H1 (cell line): ENCODE measurements around the gene TRIM38. TPM values are rescaled to one million over a fixed set of nuclear protein-coding genes. Genes with fewer than 3 reads are reported as not detected.

Experiments
- ATF2 ChIP-seq: IDR thresholded peaks from 2 replicates; pipeline ENCODE4 v1.6.1; 2012; ENCODE audit warnings: low read length, inconsistent platforms
- BACH1 ChIP-seq: IDR thresholded peaks from 2 replicates; pipeline ENCODE4 v1.6.1; 2012; ENCODE audit warnings: low read length, improper control_type of control experiment
- CBX5 ChIP-seq: fragments of 300-800, 300-1000 bp; sonication (generic); IDR thresholded peaks from 2 replicates; pipeline ENCODE4 v1.7.1; 2016; ENCODE audit warnings: antibody characterized with exemption, low read length, low read depth
- CEBPB ChIP-seq: IDR thresholded peaks from 2 replicates; pipeline ENCODE4 v1.6.1; 2012; ENCODE audit warnings: low read depth, low read length
- CHD1 ChIP-seq: IDR thresholded peaks from 2 replicates; pipeline ENCODE4 v1.6.1; 2012; ENCODE audit warnings: low read depth, low read length, improper control_type of control experiment
- CREB1 ChIP-seq: IDR thresholded peaks from 2 replicates; pipeline ENCODE4 v1.6.1; 2012; ENCODE audit warnings: inconsistent platforms
- EP300 ChIP-seq, 2 experiments: IDR thresholded peaks; 1 replicate in 1 of 2; 2 replicates in 1 of 2; pipeline ENCODE4 v1.6.1; 2011 to 2012; ENCODE audit warnings: low read depth in 2 of 2, low read length in 2 of 2, mild to moderate bottlenecking in 2 of 2, borderline replicate concordance in 1 of 2, inconsistent platforms in 1 of 2, moderate library complexity in 1 of 2
- FOSL1 ChIP-seq: IDR thresholded peaks from 2 replicates; pipeline ENCODE4 v1.6.1; 2011; ENCODE audit warnings: mild to moderate bottlenecking, low read depth, low read length, moderate library complexity; ENCODE audit not compliant: insufficient read depth
- HDAC2 ChIP-seq, 2 experiments: fragments of 300-600 bp in 1 of 2; sonication (generic) in 1 of 2; IDR thresholded peaks; 2 replicates each; pipeline ENCODE4 v1.6.1; 2011 to 2012; ENCODE audit warnings: low read depth in 2 of 2, low read length in 2 of 2, mild to moderate bottlenecking in 2 of 2, moderate library complexity in 2 of 2, borderline replicate concordance in 1 of 2, inconsistent platforms in 1 of 2
- NANOG ChIP-seq: IDR thresholded peaks from 2 replicates; pipeline ENCODE4 v1.6.1; 2011; ENCODE audit warnings: low read length, low read depth, mild to moderate bottlenecking, inconsistent platforms; ENCODE audit not compliant: insufficient read depth, poor library complexity, severe bottlenecking
- POU5F1 ChIP-seq: IDR thresholded peaks from 2 replicates; pipeline ENCODE4 v1.6.1; 2011; ENCODE audit warnings: low read depth, mild to moderate bottlenecking, low read length, moderate library complexity
- RBBP5 ChIP-seq: IDR thresholded peaks from 2 replicates; pipeline ENCODE4 v1.7.1; 2012; ENCODE audit warnings: low read depth, mild to moderate bottlenecking, inconsistent platforms, low read length, moderate library complexity, borderline replicate concordance
- RFX5 ChIP-seq: IDR thresholded peaks from 2 replicates; pipeline ENCODE4 v1.6.1; 2011; ENCODE audit warnings: low read depth, low read length, improper control_type of control experiment, borderline replicate concordance
- RNF2 ChIP-seq: fragments of 200-900, 300-1000 bp; sonication (generic); IDR thresholded peaks from 2 replicates; pipeline ENCODE4 v1.7.1; 2016; ENCODE audit warnings: borderline replicate concordance, low read depth, mild to moderate bottlenecking, antibody characterized with exemption, low read length; ENCODE audit not compliant: poor library complexity, severe bottlenecking; ENCODE audit errors: missing control alignments
- SIX5 ChIP-seq: IDR thresholded peaks from 2 replicates; pipeline ENCODE4 v1.6.1; 2011; ENCODE audit warnings: mild to moderate bottlenecking, low read depth, low read length
- SP1 ChIP-seq: IDR thresholded peaks from 2 replicates; pipeline ENCODE4 v1.6.1; 2011; ENCODE audit warnings: low read depth, low read length
- SUZ12 ChIP-seq: fragments of 200-600 bp; sonication (generic); IDR thresholded peaks from 2 replicates; pipeline ENCODE4 v1.6.1; 2012; ENCODE audit warnings: mild to moderate bottlenecking, inconsistent platforms, low read length, moderate library complexity, mixed read lengths
- YY1 ChIP-seq: IDR thresholded peaks from 2 replicates; pipeline ENCODE4 v1.6.1; 2011; ENCODE audit warnings: low read depth, mild to moderate bottlenecking, low read length
- ZNF274 ChIP-seq: IDR thresholded peaks from 2 replicates; pipeline ENCODE4 v1.7.0; 2012; ENCODE audit warnings: low read length, borderline replicate concordance; ENCODE audit errors: extremely low read depth
- polyA plus RNA-seq, 7 experiments: library from polyadenylated mRNA; depleted of rRNA in 3 of 7; stranded (reverse) in 5 of 7; unstranded in 2 of 7; fragments of >200 nt in 5 of 7; fragments of 200-250 nt in 2 of 7; gene quantifications; 1 replicate in 5 of 7; 2 replicates in 1 of 7; 4 replicates in 1 of 7; pipeline versions ENCODE4 v1.2.1 to v1.2.3, GENCODE V29; 2011 to 2013; ENCODE audit warnings: missing spikeins in 2 of 7, mixed read lengths in 2 of 7
- total RNA-seq: library from RNA; stranded (reverse); fragmentation: NEBNext Ultra II Directional; extraction: Animal tissue kit (Norgen Biotek cat#: 25700); gene quantifications from 2 replicates; pipeline ENCODE4 v1.2.1, GENCODE V29; 2021

The TRIM38 gene
- total and polyA plus RNA-seq, 2 of the 8 experiments (the other 6 are each of a cell fraction or from before 2014, with no cell fraction given) = 0.43 to 0.56 TPM

- no peak for TF ChIP-seq CHD1
- no peak for TF ChIP-seq CEBPB
- no peak for TF ChIP-seq POU5F1
- TF ChIP-seq FOSL1 = no peak
- peak; percentile 59 for TF ChIP-seq CREB1
- no peak for TF ChIP-seq HDAC2 (IDR thresholded peaks at IDR 0.05; ENCODE audit: borderline replicate concordance in 1 of 2, low read depth in 2 of 2, low read length in 2 of 2)
- no peak for TF ChIP-seq RFX5
- no peak for TF ChIP-seq RBBP5
- no peak for TF ChIP-seq SIX5
- TF ChIP-seq SUZ12 = no peak
- TF ChIP-seq SP1 = peak; percentile 74
- TF ChIP-seq ATF2 = 0 out of 2 replicates have a peak, but pooled peaks have one; percentile 47
- no peak for TF ChIP-seq CBX5
- TF ChIP-seq BACH1 = no peak
- TF ChIP-seq RNF2 = no peak
- TF ChIP-seq ZNF274 = no peak
- no peak for TF ChIP-seq NANOG
- no peak for TF ChIP-seq YY1
- TF ChIP-seq EP300 (IDR thresholded peaks at IDR 0.05; ENCODE audit: borderline replicate concordance in 1 of 2, low read depth in 2 of 2, low read length in 2 of 2) = no peak
These were observed 55.0 kb downstream of the TRIM38 start (continued) for GRCh38 chr6:26017632-26017966.
